A549 treated with RU486 at 1 μM for 4 hours (cell line): ENCODE results near the gene PITPNM1. TPM values are rescaled to one million over a fixed set of nuclear protein-coding genes. Genes with fewer than 3 reads are reported as not detected.

ENCODE experiments used
- total RNA-seq: library from RNA; stranded (reverse); fragments of 200-300 nt; extraction: Qiagen RNA extraction; gene quantifications from 5 replicates; pipeline ENCODE4 v1.2.3, GENCODE V29; 2022; ENCODE audit warnings: low read depth

PITPNM1 gene
- total RNA-seq: 30.3 to 60.6 TPM (median 48.4 TPM) in 5 replicates

DNA sequence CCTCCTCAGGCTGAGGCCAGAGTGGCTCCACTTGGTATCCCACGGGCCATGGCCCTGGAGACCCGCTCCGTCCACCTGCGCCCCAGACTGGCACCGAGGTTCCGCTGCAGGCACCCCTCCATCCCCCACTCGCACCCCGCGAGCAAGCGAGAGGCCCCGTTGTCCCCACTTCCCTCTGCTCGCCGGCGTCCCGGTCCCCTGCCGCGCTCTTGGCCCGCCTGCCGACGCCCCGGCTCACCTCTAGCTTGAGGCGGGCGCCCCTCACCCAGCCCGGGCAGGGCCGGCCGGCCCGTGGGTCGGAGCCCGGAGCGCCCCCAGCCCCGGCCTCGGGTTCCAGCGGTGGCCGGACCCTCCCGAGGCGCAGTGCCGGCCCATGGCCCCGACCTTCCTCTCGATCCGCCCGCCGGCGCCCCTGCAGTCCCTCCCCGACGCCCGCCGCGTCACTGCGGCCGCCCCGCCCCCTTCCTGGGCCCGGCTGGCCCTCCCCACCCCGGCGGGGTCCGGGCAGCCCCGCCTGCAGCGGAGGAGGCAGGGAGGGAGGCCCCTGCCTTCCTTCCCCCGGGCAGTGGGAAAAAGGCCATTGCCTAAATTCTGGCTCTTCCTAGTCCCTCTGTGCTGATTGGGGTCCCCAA is at the start of gene PITPNM1:
TSS of gene PITPNM1 (minus strand) at position 414 of the 632 bp plus-strand sequence. CDS start 1,183 bp downstream, outside the sequence.

DNA sequence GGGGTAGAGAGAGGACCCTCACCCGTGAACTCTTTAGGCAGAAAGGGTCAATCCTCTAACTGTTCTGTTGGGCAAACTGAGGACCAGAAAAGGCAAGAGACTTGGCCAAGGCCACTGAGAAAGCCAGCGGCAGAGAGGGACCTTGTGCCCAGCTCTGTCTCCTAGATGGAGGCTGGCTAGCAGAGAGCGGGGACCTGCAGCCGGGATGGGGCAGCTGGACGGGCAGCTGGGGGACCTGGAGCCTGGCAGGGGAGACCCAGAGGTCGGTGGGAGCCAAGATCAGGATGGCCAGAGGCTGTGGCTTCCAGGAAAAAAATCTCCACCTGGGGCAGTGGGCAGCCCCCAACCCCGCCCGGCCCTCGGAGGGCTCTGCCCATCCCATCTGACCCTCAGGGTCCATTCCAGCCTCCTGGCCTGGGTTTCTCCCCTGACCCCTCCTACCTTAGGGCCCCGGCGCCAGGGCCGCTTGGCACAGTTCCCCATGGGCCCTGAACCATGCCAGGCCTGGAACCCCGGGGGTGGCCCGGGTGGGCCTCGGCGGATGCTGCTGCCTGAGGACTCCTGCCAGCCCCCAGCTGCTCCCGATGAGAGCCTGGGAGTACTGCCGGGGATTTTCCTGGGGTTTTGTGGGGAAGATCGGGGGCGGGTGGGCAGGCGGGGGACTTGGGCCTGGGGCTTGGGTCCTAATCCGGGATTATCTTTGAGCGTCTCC is 17.8 kb upstream of the PITPNM1 start, which contains the start of gene CABP2:
TSS of gene CABP2 (minus strand) at position 603 of the 712 bp plus-strand sequence. CDS start at position 483, 120 bp downstream.

DNA sequence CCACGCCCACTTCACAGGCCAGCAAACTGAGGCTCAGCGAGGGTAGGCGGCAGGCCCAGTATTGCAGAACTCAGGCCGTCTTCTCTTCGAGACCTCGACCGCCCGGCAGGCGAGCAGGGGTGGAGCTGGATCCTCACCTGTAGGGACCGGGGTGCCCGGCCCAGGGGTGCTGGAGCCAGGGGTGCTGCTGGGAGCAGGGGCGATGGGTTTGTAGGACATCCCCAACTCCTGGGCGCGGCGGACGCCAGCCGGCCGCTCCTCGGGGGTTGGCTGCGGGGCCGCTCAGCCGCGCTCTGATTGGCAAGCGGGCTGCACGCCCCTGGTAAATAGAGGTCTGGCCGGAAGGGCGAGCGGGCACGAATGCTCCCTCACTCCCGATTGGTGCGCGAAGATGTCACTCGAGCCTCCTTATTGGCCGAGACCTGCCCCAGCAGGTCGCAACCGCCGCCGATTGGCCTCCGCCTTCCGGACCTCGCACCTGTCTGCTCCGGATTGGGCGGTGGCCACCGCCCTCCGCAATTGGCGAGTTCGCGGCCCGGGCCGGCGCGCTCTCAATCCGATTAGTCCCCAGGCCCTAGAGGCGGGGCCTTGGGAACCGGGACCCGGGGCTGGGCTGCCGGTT is 2.8 kb upstream of the PITPNM1 start, which contains the start of gene CDK2AP2:
TSS of gene CDK2AP2 (minus strand) at position 299 of the 622 bp plus-strand sequence. CDS start at position 219, 80 bp downstream.

DNA sequence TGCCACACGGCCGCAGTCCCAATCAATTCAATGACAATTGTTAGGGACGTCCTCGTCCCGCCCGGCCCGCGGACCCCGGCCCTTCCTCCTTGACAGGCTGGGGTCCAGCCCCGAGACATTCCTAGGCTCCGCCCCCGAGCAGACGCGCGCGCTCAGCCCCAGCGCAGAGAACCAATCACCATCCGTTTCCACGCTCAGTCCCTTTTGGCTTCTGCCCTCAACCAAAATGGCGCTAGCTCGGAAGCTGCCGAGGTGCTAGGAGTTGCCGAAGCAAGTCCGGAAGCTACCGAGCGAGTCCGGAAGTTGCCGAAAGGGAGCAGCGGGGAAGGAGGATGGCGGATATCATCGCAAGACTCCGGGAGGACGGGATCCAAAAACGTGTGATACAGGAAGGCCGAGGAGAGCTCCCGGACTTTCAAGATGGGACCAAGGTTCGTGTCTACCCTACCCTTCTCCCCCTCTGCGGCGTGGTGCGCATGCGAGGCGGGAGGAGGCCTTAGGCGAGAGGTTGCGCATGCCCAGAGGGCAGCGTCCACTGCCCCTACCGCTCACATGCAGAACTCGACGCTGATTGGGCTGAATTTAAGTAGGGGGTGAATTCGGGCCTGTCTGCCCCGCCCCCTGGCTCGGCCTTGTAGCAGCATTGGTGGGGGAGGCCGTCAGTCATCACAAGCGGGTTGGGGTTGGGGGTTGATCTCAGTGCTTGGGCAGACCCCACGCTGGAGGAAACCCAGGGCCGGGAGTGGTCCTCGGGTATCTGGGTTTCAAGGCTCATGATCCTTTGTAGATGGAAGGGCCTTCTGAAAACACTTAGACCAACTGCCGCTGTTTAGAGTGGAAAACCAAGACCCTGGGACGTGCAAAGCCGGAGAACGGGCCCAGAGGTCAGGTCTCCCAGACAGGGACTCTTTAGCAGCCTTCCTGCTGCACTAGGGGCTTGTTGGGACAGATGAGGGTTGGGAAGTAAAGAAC is 22.1 kb downstream of the PITPNM1 start, which contains the start of gene AIP:
TSS of gene AIP (plus strand) at position 200 of the 972 bp plus-strand sequence. CDS start at position 333, 133 bp downstream.

DNA sequence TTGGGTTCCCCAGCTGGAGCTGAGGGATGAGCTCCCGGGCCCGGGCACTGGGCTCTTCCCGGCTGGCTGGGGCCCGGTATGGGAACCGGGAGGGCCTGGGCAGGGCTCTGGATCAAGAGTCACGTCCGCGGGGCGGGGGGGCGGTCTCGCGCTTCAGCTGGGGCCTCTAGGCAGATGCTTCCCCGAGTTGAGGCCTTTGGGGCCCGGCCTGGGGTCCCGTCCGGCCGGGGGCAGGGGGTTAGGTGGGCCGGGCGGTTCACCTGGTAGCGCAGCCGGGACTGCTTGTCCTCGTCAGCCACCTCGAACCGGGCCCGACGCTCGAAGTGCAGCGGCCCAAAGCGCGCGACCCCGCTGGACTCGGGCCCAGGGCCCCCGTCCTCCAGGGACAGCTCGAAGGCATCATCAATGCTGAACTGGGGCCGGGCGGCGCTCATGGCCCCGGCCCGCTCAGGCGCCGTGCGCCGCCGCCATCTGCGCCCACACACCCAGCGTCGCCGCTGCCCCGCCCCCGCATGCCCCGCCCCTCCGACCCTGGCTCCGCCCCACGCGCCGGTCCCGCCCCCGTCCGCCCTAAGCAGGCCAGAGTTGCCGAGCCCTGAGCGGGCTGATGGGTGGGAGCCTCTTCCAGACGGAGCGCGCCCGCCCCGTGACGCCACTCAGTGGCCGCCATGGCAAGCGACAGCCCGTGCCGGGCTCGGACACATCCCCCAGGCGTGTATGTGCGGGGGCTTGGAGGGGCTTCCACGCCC is 36.2 kb downstream of the PITPNM1 start, which contains the start of gene TMEM134:
TSS of gene TMEM134 (minus strand) at position 493 of the 749 bp plus-strand sequence. CDS start at position 434, 59 bp downstream.

DNA sequence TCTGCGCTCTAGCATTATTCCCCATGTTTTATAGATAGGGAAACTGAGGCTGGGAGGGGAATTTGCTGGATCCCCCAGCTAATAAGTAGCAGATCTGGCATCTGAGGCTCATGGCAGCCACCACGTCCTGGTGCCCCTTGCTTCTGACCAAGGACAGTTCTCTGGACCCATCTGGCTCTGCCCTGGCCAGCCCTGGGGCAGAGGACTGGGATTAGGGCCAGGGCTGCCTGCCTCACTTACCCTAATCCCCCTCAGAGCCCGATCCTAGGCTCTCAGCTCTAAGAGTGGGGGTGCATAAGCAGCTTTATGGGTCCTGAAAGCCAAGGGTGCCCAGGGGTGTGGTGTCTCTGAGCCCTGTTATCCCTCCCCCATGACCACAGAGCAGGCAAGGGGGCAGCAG is 50.1 kb downstream of the PITPNM1 start, which contains the start of gene CABP4:
TSS of gene CABP4 (plus strand) at position 301 of the 400 bp plus-strand sequence. CDS start at position 371, 70 bp downstream.

DNA sequence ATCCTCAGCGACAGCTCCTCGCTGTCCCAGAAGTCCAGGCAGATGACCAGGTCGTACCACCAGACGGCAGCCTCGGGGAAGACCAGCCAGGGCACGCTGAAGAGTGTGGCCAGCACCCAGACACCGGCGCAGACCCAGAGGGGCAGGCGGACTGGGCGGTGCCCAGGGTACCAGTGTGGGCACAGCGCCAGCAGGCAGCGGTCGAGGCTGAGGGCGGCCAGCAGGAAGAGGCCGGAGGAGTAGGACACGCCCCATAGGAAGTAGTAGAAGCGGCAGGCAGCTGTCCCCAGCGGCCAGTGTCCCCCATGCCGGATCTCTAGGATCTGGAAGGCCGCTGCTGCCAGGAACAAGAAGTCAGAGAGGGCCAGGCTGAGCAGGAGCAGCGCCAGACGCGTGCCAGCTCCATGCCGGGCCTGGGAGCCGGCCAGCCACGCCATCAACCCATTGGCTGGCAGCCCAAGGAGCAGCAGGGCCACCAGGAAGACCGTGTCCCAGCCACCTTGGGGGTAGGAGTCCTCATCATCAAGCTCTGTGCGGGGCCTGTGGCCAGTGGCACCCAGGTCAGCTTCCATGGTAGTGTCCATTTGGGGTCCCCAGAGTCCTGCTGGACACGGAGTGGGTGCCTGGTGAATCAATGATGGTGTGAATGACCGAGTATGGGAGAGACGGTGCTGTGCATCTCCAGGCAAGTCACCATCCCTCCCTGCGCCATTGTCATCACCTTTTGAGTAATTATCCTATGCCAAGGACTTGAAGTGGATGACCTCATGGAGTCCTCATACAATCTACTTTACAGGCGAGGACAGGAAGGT is 52.8 kb downstream of the PITPNM1 start, which contains the start of gene GPR152:
TSS of gene GPR152 (minus strand) at position 589 of the 812 bp plus-strand sequence. CDS start at position 584, 5 bp downstream.

Other genes starting within 250 kb of the PITPNM1 start
- gene GRK2, start 238.9 kb downstream of the PITPNM1 start, total RNA-seq: 26.2 to 41.9 TPM (median 37.9 TPM) in 5 replicates
- 18.9 to 30.0 TPM (median 26.2 TPM) in 5 replicates for gene ANKRD13D, start 216.1 kb downstream of the PITPNM1 start, total RNA-seq
- 14.9 to 26.6 TPM (median 24.6 TPM) in 5 replicates for gene SSH3, start 201.8 kb downstream of the PITPNM1 start, total RNA-seq
- 196 to 260 TPM (median 237 TPM) in 5 replicates for gene POLD4, start 151.8 kb downstream of the PITPNM1 start, total RNA-seq
- gene CLCF1, start 131.8 kb downstream of the PITPNM1 start, total RNA-seq: 40.0 to 52.6 TPM (median 45.1 TPM) in 5 replicates
- 21.5 to 36.9 TPM (median 32.9 TPM) in 5 replicates for gene RAD9A, start 113.4 kb downstream of the PITPNM1 start, total RNA-seq
- 270 to 307 TPM (median 296 TPM) in 5 replicates for gene PPP1CA, start 103.5 kb downstream of the PITPNM1 start, total RNA-seq
- 0.13 to 0.17 TPM (median 0.14 TPM) in 4 of 5 replicates, not detected in the other for gene TBC1D10C, start 101.3 kb downstream of the PITPNM1 start, total RNA-seq
- gene CARNS1, start 89.7 kb downstream of the PITPNM1 start, total RNA-seq: 0.08 to 0.20 TPM (median 0.13 TPM) in 5 replicates
- 39.7 to 51.6 TPM (median 50.4 TPM) in 5 replicates for gene RPS6KB2, start 76.9 kb downstream of the PITPNM1 start, total RNA-seq
- gene PTPRCAP, start 67.7 kb downstream of the PITPNM1 start, total RNA-seq: 0.22 to 0.33 TPM (median 0.30 TPM) in 5 replicates
- 45.4 to 58.5 TPM (median 55.9 TPM) in 5 replicates for gene CORO1B, start 61.9 kb downstream of the PITPNM1 start, total RNA-seq
- gene GPR152, start 52.6 kb downstream of the PITPNM1 start, total RNA-seq: 0.08 TPM in 1 of 5 replicates, not detected in the others
- not detected in 5 replicates for gene CABP4, start 50.0 kb downstream of the PITPNM1 start, total RNA-seq
- 40.8 to 73.9 TPM (median 62.8 TPM) in 5 replicates for gene TMEM134, start 36.1 kb downstream of the PITPNM1 start, total RNA-seq
- gene AIP, start 22.3 kb downstream of the PITPNM1 start, total RNA-seq: 42.9 to 51.5 TPM (median 47.9 TPM) in 5 replicates
- 60.3 to 99.6 TPM (median 91.5 TPM) in 5 replicates for gene CDK2AP2, start 2.8 kb upstream of the PITPNM1 start, total RNA-seq
- not detected in 5 replicates for gene CABP2, start 18.1 kb upstream of the PITPNM1 start, total RNA-seq
- 1,410 to 1,790 TPM (median 1,699 TPM) in 5 replicates for gene GSTP1, start 78.4 kb upstream of the PITPNM1 start, total RNA-seq
- gene NDUFV1, start 101.6 kb upstream of the PITPNM1 start, total RNA-seq: 131 to 152 TPM (median 143 TPM) in 5 replicates
- gene NUDT8, start 124.6 kb upstream of the PITPNM1 start, total RNA-seq: 7.1 to 14.7 TPM (median 12.2 TPM) in 5 replicates
- not detected in 5 replicates for gene TBX10, start 134.4 kb upstream of the PITPNM1 start, total RNA-seq
- 0.62 to 2.0 TPM (median 1.2 TPM) in 5 replicates for gene ACY3, start 145.4 kb upstream of the PITPNM1 start, total RNA-seq
- not detected in 5 replicates for gene ALDH3B2, start 169.3 kb upstream of the PITPNM1 start, total RNA-seq